OCI-LY1 (cell line): Measurements from ENCODE around the gene IL4R.

ENCODE experiments used
- H2AFZ ChIP-seq: fragments of 200-600 bp; sonication (generic), shearing (Covaris generic); 2 replicates; pipeline ENCODE4 v1.6.0; 2014; ENCODE audit warnings: antibody characterized with exemption, mild to moderate bottlenecking, low read length
- H3F3A ChIP-seq: fragments of 200-600 bp; sonication (generic), shearing (Covaris generic); 2 replicates; pipeline ENCODE4 v1.6.0; 2014; ENCODE audit warnings: mild to moderate bottlenecking, antibody characterized with exemption, low read length, moderate library complexity; ENCODE audit not compliant: insufficient read depth
- H3K27ac ChIP-seq: fragments of 200-600 bp; sonication (generic); 2 replicates; pipeline ENCODE4 v1.5.1; 2014; ENCODE audit warnings: low read length, mixed run types, mild to moderate bottlenecking, low read depth; ENCODE audit not compliant: poor library complexity, severe bottlenecking
- H3K27me3 ChIP-seq: fragments of 200-600 bp; sonication (generic); 2 replicates; pipeline ENCODE4 v1.6.0; 2014; ENCODE audit warnings: antibody characterized with exemption, mild to moderate bottlenecking, low read length, moderate library complexity; ENCODE audit not compliant: insufficient read depth
- H3K36me3 ChIP-seq: fragments of 200-600 bp; sonication (generic); 2 replicates; pipeline ENCODE4 v1.6.1; 2014; ENCODE audit warnings: mild to moderate bottlenecking, antibody characterized with exemption, low read length, moderate library complexity, mixed read lengths; ENCODE audit not compliant: insufficient read depth
- H3K4me1 ChIP-seq: fragments of 200-600 bp; sonication (generic); 2 replicates; pipeline ENCODE4 v1.5.1; 2014; ENCODE audit warnings: mild to moderate bottlenecking, low read length, moderate library complexity; ENCODE audit not compliant: insufficient read depth, severe bottlenecking
- H3K4me2 ChIP-seq: fragments of 200-600 bp; sonication (generic), shearing (Covaris generic); 2 replicates; pipeline ENCODE4 v1.6.1; 2014; ENCODE audit warnings: low read length
- H3K4me3 ChIP-seq: fragments of 200-600 bp; sonication (generic); 2 replicates; pipeline ENCODE4 v1.5.1; 2014; ENCODE audit warnings: low read length, low read depth, mild to moderate bottlenecking, mixed read lengths; ENCODE audit not compliant: poor library complexity, severe bottlenecking
- H3K79me2 ChIP-seq: fragments of 200-600 bp; shearing (Covaris generic); 2 replicates; pipeline ENCODE4 v1.6.1; 2016; ENCODE audit warnings: mixed run types, low read length, mixed read lengths; ENCODE audit not compliant: insufficient read depth
- H3K9ac ChIP-seq: fragments of 200-600 bp; sonication (generic), shearing (Covaris generic); 2 replicates; pipeline ENCODE4 v1.6.1; 2014; ENCODE audit warnings: mild to moderate bottlenecking, low read length, mixed read lengths
- H3K9me2 ChIP-seq: fragments of 200-600 bp; sonication (generic), shearing (Covaris generic); 2 replicates; pipeline ENCODE4 v1.6.1; 2014; ENCODE audit warnings: low read depth, mild to moderate bottlenecking, low read length, mixed read lengths
- H3K9me3 ChIP-seq: fragments of 200-600 bp; shearing (Covaris generic); 2 replicates; pipeline ENCODE4 v1.6.1; 2014; ENCODE audit warnings: low read length, mixed read lengths
- H4K20me1 ChIP-seq: fragments of 200-600 bp; sonication (generic), shearing (Covaris generic); 2 replicates; pipeline ENCODE4 v1.6.0; 2016; ENCODE audit warnings: mild to moderate bottlenecking, low read length; ENCODE audit not compliant: insufficient read depth
- EZH2 ChIP-seq: fragments of 200-600 bp; sonication (generic), shearing (Covaris generic); IDR thresholded peaks from 2 replicates; pipeline ENCODE4 v1.8.0; 2017; ENCODE audit warnings: borderline replicate concordance, mixed run types, mild to moderate bottlenecking, antibody characterized with exemption, low read length, moderate library complexity, mixed read lengths
- TF ChIP-seq, protein P1 (sequence below): fragments of 200-600 bp; sonication (generic), shearing (Covaris generic); IDR thresholded peaks from 2 replicates; pipeline ENCODE4 v1.5.1; 2017; ENCODE audit warnings: mild to moderate bottlenecking, antibody characterized with exemption, low read length, moderate library complexity, mixed read lengths

The IL4R gene

GRCh38 chr16:27350006-27350405 is 36.2 kb downstream of the IL4R start:
- Histone ChIP-seq H3F3A (no peaks in the 10 kb centered on the region), H3K9me2 (no peaks in the 10 kb centered on the region), H3K4me2 (no peak overlapping the region), H3K27me3 (no peaks in the 10 kb centered on the region), H3K9me3 (no peaks in the 10 kb centered on the region), H3K4me1 (no peaks in the 10 kb centered on the region), H3K9ac (no peak overlapping the region), H4K20me1 (no peaks in the 10 kb centered on the region), H3K36me3 (peaks cover 79% of the 10 kb centered on the region), H2AFZ (no peak overlapping the region), H3K4me3 (no peak overlapping the region), H3K27ac (no peak overlapping the region), H3K79me2 (no peaks in the 10 kb centered on the region)
- TF ChIP-seq EZH2: no peak
- TF ChIP-seq, protein P1, sequence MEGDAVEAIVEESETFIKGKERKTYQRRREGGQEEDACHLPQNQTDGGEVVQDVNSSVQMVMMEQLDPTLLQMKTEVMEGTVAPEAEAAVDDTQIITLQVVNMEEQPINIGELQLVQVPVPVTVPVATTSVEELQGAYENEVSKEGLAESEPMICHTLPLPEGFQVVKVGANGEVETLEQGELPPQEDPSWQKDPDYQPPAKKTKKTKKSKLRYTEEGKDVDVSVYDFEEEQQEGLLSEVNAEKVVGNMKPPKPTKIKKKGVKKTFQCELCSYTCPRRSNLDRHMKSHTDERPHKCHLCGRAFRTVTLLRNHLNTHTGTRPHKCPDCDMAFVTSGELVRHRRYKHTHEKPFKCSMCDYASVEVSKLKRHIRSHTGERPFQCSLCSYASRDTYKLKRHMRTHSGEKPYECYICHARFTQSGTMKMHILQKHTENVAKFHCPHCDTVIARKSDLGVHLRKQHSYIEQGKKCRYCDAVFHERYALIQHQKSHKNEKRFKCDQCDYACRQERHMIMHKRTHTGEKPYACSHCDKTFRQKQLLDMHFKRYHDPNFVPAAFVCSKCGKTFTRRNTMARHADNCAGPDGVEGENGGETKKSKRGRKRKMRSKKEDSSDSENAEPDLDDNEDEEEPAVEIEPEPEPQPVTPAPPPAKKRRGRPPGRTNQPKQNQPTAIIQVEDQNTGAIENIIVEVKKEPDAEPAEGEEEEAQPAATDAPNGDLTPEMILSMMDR: no peak

- H3K36me3 ChIP-seq: peaks cover 79% of the 10 kb centered on the region
These were observed 38.2 kb downstream of the IL4R start for GRCh38 chr16:27351989-27352388.

DNA sequence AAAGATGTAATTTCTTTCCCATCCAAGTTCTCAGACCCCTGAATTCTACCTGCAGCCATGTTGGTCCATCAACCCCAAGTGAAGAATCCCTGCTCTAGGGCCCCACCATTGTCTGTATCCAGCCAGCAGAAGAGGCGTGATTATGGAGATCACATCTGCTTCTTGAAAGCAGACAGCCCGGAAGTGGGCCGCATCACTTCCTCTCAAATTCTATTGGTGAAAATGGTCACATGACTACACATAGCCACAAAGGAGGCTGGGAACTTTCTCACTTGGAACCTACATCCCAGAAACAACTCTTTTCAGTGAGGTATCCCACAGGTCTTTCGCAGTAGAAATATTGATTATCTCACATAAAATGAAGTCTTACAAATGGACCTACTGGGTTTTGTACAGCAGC is 40.1 kb downstream of the IL4R start:
- no peaks in the 10 kb centered on the region for H3K9me2 ChIP-seq
- no peaks in the 10 kb centered on the region for H3K27me3 ChIP-seq
- H2AFZ ChIP-seq: no peak overlapping the region
- H4K20me1 ChIP-seq: no peaks in the 10 kb centered on the region
- no peaks in the 10 kb centered on the region for H3F3A ChIP-seq
- TF ChIP-seq EZH2: no peak
- TF ChIP-seq, protein P1: no peak
- H3K9ac ChIP-seq: no peak overlapping the region
- no peaks in the 10 kb centered on the region for H3K79me2 ChIP-seq
- no peak overlapping the region for H3K27ac ChIP-seq
- no peaks in the 10 kb centered on the region for H3K9me3 ChIP-seq
- no peak overlapping the region for H3K4me2 ChIP-seq
- H3K4me1 ChIP-seq: no peaks in the 10 kb centered on the region
- peaks cover 80% of the 10 kb centered on the region for H3K36me3 ChIP-seq
- H3K4me3 ChIP-seq: no peak overlapping the region

More at GRCh38 chr16:27351989-27352388, 38.2 kb downstream of the IL4R start:
- Histone ChIP-seq H3K9me2 (no peaks in the 10 kb centered on the region), H3K9ac (no peak overlapping the region), H3F3A (no peaks in the 10 kb centered on the region), H3K4me2 (no peak overlapping the region), H2AFZ (no peak overlapping the region), H4K20me1 (no peaks in the 10 kb centered on the region), H3K79me2 (no peaks in the 10 kb centered on the region), H3K4me3 (no peak overlapping the region), H3K9me3 (no peaks in the 10 kb centered on the region), H3K27ac (no peak overlapping the region), H3K4me1 (no peaks in the 10 kb centered on the region), H3K27me3 (no peaks in the 10 kb centered on the region)
- TF ChIP-seq EZH2: no peak
- TF ChIP-seq, protein P1: no peak
